NCI-H1092 treated with DMSO at 0.1 percent for 48 hours (cell line): ENCODE data around the gene ARHGAP18.

ENCODE experiments used
- DNase-seq: peaks from one replicate; lab custom pipeline; 2025; lab: John Stamatoyannopoulos, UW

ARHGAP18 gene

GRCh38 chr6:129615496-129615895 lies 94.5 kb downstream of the ARHGAP18 start:
- DNase-seq: no peak

GRCh38 chr6:129615020-129615419 lies 95.0 kb downstream of the ARHGAP18 start:
- no peak for DNase-seq

GRCh38 chr6:129614464-129614863 lies 95.5 kb downstream of the ARHGAP18 start:
- DNase-seq: no peak

- DNase-seq: no peak
Measured at GRCh38 chr6:129612440-129612839, 97.5 kb downstream of the ARHGAP18 start.

GRCh38 chr6:129609635-129610034 lies 100.3 kb downstream of the ARHGAP18 start:
- no peak for DNase-seq

GRCh38 chr6:129608886-129609537 lies 101.0 kb downstream of the ARHGAP18 start:
- DNase-seq: no peak

GRCh38 chr6:129607581-129608186 lies 102.3 kb downstream of the ARHGAP18 start:
- no peak for DNase-seq

- DNase-seq: no peak
Measured at GRCh38 chr6:129606664-129607063, 103.3 kb downstream of the ARHGAP18 start.

- DNase-seq: no peak
Measured at GRCh38 chr6:129605967-129606366, 104.0 kb downstream of the ARHGAP18 start.

GRCh38 chr6:129605095-129605494 lies 104.9 kb downstream of the ARHGAP18 start:
- no peak for DNase-seq

GRCh38 chr6:129604321-129604720 lies 105.7 kb downstream of the ARHGAP18 start:
- DNase-seq: no peak

- DNase-seq: no peak
Measured at GRCh38 chr6:129603741-129604140, 106.2 kb downstream of the ARHGAP18 start.

- DNase-seq: no peak
Measured at GRCh38 chr6:129601323-129601722, 108.7 kb downstream of the ARHGAP18 start.

- DNase-seq: no peak
Measured at GRCh38 chr6:129599467-129599866, 110.5 kb downstream of the ARHGAP18 start.

GRCh38 chr6:129598244-129599187 lies 111.5 kb downstream of the ARHGAP18 start:
- peak; percentile 35 for DNase-seq

GRCh38 chr6:129597023-129597713 lies 112.8 kb downstream of the ARHGAP18 start:
- no peak for DNase-seq

GRCh38 chr6:129596522-129596921 lies 113.5 kb downstream of the ARHGAP18 start:
- DNase-seq: no peak

GRCh38 chr6:129593233-129593564 lies 116.8 kb downstream of the ARHGAP18 start:
- no peak for DNase-seq

- no peak for DNase-seq
Measured at GRCh38 chr6:129592516-129593232, 117.3 kb downstream of the ARHGAP18 start.

GRCh38 chr6:129590408-129591022 lies 119.5 kb downstream of the ARHGAP18 start:
- DNase-seq: no peak

- DNase-seq: no peak
Measured at GRCh38 chr6:129586815-129587214, 123.2 kb downstream of the ARHGAP18 start.
